Naive thymus-derived CD8-positive, alpha-beta T cell (primary cell): ENCODE data around the gene GRM4. TPM values are rescaled to one million over a fixed set of nuclear protein-coding genes. Genes with fewer than 3 reads are reported as not detected.
A peak's percentile ranks its signal among the peaks of the same experiment; 100 is the strongest.

Source experiments
- ATAC-seq, 2 donors: fragments of 150-1000 bp; cut with Tn5 transposase in 1 of 2; sonication (Bioruptor Pico), chemical (Tn5 transposase) in 1 of 2; 1 replicate in 1 of 2; 2 replicates in 1 of 2; pipeline ENCODE4 v1.10.0; 2021; ENCODE audit warnings: mild to moderate bottlenecking in 2 of 2, moderate library complexity in 2 of 2
- POLR2A ChIA-PET: fragments of 350-600 bp; sonication (Branson Sonifier 250); formaldehyde crosslinking; loops from one replicate; lab custom pipeline; 2021; ENCODE audit warnings: antibody characterized with exemption; lab: Charles Lee
- DNase-seq, 10 donors: peaks; one replicate each; pipeline versions ENCODE4 v3.0.0 to v3.0.0-alpha.2; 2020 to 2022
- H3K27ac Mint-ChIP-seq, 10 donors: one replicate each; pipeline ENCODE4 v1.8.0; 2020 to 2022; ENCODE audit warnings: mild to moderate bottlenecking in 10 of 10, mixed read lengths in 10 of 10, moderate library complexity in 4 of 10, inconsistent platforms in 1 of 10
- H3K27me3 Mint-ChIP-seq, 5 donors: one replicate each; pipeline ENCODE4 v1.8.0; 2021 to 2022; ENCODE audit warnings: mixed read lengths in 5 of 5
- H3K36me3 Mint-ChIP-seq, 3 donors: one replicate each; pipeline ENCODE4 v1.8.0; 2020 to 2022; ENCODE audit warnings: mixed read lengths in 3 of 3, mild to moderate bottlenecking in 2 of 3, inconsistent platforms in 1 of 3
- H3K4me1 Mint-ChIP-seq, 4 donors: one replicate each; pipeline ENCODE4 v1.8.0; 2021 to 2022; ENCODE audit warnings: mixed read lengths in 4 of 4
- H3K4me3 Mint-ChIP-seq, 10 donors: one replicate each; pipeline ENCODE4 v1.8.0; 2020 to 2022; ENCODE audit warnings: mild to moderate bottlenecking in 10 of 10, mixed read lengths in 10 of 10, moderate library complexity in 6 of 10, inconsistent platforms in 1 of 10
- H3K9me3 Mint-ChIP-seq, 9 donors: one replicate each; pipeline ENCODE4 v1.8.0; 2020 to 2022; ENCODE audit warnings: mixed read lengths in 9 of 9, mild to moderate bottlenecking in 3 of 9, inconsistent platforms in 1 of 9, moderate library complexity in 1 of 9
- polyA plus RNA-seq, 3 donors: library from polyadenylated mRNA; unstranded; fragments of 300-500 nt; fragmentation: Illumina TruSeq; gene quantifications; one replicate each; pipeline ENCODE4 v1.2.3, GENCODE V29; 2021
- total RNA-seq, 8 experiments: library from RNA in 2 of 8; stranded (reverse) in 2 of 8; gene quantifications; one replicate each; pipeline ENCODE4 v1.2.3 and lab custom pipeline; 2021 to 2026

GRM4 gene
- total and polyA plus RNA-seq, 5 experiments from 2014 or later, result not detected

DNA sequence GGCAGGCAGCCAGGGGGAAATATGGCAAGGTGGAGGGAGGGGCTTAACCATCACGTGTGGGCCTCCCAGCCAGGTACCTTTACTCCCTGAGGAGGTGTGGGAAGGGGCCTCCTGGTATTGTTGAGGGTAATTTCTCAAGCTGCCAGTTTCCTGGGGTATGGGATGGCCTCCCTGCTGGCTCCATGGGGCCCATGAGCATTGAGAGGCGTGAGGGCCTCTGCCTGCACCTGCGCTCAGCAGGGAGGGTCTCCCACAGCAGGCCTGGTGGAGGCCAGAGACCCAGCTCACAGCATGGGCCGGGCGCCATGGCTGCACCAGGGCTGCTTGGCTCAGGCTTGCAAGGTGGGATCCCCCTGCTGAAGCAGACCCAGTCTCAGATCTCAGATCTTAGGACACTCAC is 113.0 kb downstream of the GRM4 start:
- ATAC-seq (no peak), DNase-seq (no peak)
- no peak overlapping the region for H3K4me3 Mint-ChIP-seq
- no peaks in the 10 kb centered on the region for H3K9me3 Mint-ChIP-seq
- peaks cover 0 to 13% (median 2%) of the 10 kb centered on the region in 5 donors for H3K27me3 Mint-ChIP-seq
- H3K4me1 Mint-ChIP-seq, result peaks cover 0 to 7% (median 0%) of the 10 kb centered on the region in 4 donors
- H3K27ac Mint-ChIP-seq, result no peak overlapping the region
- POLR2A ChIA-PET, result no interaction called here
- no peaks in the 10 kb centered on the region for H3K36me3 Mint-ChIP-seq

DNA sequence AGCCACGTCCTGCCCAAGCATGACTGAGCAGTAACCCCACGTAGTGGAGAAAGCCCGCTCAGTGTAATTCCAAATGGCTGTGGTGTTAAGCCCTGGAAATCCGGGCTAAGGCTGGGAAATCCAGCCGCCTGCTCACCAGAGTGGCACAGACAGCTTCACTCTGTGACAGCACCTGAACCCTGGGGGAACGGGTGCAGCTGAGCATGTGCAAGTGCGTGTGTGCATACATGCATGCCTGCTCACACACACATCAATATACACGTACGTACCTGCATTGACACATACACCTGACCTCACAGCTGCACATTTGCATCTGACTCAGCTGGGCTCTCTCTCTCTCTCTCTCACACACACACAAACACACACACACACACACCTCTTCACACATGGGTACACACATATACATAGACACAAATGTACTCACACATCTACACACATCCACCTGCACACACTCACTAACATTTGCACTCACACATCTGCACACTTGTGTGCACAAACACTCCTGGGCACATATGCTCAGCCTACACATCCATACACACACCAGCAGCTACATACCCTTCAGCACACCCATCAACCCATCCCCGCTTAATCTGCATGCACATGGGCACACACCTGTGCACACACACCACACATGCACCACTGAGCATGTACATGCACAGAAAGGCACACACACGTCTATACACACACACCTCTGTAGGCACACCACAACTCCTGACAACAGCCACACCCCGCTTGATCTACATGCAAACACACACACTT is 114.1 kb downstream of the GRM4 start:
- ATAC-seq, result no peak
- Mint-ChIP-seq H3K4me1 (peaks cover 0 to 7% (median 0%) of the 10 kb centered on the region in 4 donors), H3K27ac (peak overlapping the region in 1 of 10 donors; percentile 75), H3K9me3 (no peaks in the 10 kb centered on the region), H3K27me3 (peaks cover 0 to 13% (median 2%) of the 10 kb centered on the region in 5 donors), H3K4me3 (no peak overlapping the region), H3K36me3 (no peaks in the 10 kb centered on the region)
- POLR2A ChIA-PET, result no interaction called here
- no peak for DNase-seq

DNA sequence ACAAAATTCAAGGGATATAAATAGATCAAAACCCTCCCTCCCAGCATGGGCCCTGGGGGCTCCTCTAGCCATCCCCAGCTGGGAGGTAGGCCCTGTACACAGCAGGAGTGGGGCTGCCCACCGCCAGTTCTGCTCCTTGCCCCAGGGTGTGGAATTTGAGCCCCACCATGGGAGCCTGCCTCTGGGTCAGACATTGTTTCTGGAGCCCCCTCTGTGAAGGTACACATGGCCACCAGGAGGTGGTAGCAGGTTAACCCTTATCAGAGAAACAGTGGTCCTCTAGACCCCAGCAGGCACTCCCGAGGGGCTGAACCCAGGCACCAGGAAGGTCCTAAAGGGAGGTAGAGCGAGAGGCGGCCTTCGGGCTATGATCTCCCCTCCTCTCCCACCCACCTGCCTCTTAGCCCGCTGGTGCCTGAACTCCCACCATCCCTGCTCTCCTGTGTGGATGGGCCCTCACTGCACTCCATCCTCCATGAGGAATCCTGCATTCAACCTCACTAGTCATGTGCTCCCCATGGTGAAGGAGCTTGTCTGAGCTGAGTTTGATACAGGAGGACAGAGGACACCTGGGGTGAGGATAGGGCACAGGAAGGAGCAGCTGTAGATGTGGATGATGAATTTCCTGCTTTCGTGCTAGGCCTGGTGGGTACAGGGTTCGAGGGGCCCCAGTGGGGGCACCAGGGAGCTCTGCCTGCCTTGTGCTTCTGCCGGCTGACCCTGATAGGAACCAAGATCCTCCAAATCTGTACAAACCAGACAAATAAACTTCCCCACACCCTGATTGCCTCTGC is 114.9 kb downstream of the GRM4 start:
- H3K36me3 Mint-ChIP-seq, result no peaks in the 10 kb centered on the region
- POLR2A ChIA-PET, result no interaction called here
- H3K9me3 Mint-ChIP-seq, result no peaks in the 10 kb centered on the region

DNA sequence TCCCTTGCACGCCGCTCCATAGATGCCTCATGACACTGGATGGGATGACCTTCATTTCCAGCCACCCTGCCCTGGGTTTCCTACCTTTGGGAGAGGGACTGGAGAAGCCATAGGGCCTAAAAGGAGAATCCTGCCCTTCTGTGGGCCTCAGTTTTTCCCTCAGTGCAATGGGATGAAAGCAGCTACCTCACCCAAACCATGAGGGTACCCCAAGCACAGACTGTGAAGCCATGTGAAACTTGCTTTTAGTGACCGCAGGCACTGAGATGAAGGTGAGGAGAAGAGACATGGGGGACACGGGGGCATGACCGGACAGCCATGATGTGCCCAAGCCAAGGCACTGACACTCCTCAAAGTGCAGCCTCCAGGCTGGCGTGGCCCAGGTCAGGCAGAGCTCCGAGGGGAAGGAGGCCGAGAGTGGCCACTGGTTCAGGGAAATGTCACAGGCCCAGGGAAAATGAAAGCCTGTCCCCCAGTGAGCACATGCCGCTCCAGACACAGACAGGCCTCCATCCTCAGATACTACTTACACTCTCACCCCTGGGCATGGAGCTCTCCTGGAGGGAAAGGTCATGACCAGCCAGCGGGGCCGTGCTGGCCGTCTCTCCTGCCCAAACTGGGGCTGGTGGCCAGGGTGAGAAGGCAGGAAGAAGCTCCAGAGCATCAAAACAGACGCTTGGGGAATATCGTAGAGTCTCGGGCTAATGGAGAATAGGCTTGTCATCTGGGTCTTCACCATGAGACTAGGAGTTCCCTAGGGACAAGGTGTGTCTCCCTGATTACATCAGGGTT is 116.2 kb downstream of the GRM4 start:
- Mint-ChIP-seq H3K27me3 (peaks cover 0 to 8% (median 0%) of the 10 kb centered on the region in 5 donors), H3K27ac (no peak overlapping the region), H3K4me1 (peaks cover 0 to 3% (median 0%) of the 10 kb centered on the region in 4 donors), H3K36me3 (no peaks in the 10 kb centered on the region), H3K9me3 (no peaks in the 10 kb centered on the region), H3K4me3 (no peak overlapping the region)
- DNase-seq, result no peak
- POLR2A ChIA-PET, result no interaction called here
- no peak for ATAC-seq

More for the DNA sequence above, 114.9 kb downstream of the GRM4 start:
- Mint-ChIP-seq H3K27me3 (peaks cover 0 to 13% (median 2%) of the 10 kb centered on the region in 5 donors), H3K27ac (peak overlapping the region in 1 of 10 donors; percentile 29), H3K4me3 (no peak overlapping the region), H3K4me1 (peaks cover 0 to 7% (median 0%) of the 10 kb centered on the region in 4 donors)
- DNase-seq, result no peak
- ATAC-seq, result no peak

DNA sequence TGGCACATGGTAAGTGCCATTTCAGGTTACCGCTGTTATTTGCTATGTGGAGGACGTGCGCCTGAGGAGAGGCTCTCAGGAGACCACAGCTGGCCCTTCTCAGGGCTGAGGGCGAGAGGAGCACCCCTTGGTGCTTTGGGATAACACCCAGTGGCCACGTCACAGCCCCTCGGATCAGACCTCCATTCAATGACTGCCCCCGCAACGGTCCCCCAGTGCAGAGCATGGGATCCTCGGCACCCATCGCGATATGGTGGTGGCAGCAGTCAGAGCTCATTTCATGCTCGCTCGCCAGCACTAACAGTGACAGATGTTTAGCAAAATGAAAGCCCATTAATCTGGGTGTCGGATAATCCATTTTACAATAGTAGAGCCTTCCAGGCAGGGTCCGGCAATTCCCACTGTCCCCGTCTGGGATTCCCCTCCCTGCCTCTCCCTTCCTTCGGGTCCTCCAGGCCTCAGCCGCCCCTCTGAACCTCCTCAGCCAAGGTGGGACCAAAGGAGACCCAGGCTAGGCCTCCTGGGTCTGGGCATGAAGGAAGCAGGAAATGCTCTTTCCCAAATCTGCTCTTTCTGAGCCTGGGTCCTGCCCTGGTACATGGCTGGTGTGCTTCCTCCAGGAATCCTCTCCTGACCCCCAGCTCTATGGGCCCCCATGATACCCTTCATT is 117.1 kb downstream of the GRM4 start:
- no peak for DNase-seq
- POLR2A ChIA-PET, result no interaction called here
- ATAC-seq, result no peak
- H3K4me3 Mint-ChIP-seq, result no peak overlapping the region
- H3K9me3 Mint-ChIP-seq, result peaks cover 0 to 4% (median 0%) of the 10 kb centered on the region in 9 donors
- H3K27me3 Mint-ChIP-seq, result peaks cover 0 to 8% (median 0%) of the 10 kb centered on the region in 5 donors
- peak overlapping the region in 1 of 10 donors; percentile 52 for H3K27ac Mint-ChIP-seq
- no peaks in the 10 kb centered on the region for H3K36me3 Mint-ChIP-seq
- H3K4me1 Mint-ChIP-seq, result peaks cover 0 to 3% (median 0%) of the 10 kb centered on the region in 4 donors

DNA sequence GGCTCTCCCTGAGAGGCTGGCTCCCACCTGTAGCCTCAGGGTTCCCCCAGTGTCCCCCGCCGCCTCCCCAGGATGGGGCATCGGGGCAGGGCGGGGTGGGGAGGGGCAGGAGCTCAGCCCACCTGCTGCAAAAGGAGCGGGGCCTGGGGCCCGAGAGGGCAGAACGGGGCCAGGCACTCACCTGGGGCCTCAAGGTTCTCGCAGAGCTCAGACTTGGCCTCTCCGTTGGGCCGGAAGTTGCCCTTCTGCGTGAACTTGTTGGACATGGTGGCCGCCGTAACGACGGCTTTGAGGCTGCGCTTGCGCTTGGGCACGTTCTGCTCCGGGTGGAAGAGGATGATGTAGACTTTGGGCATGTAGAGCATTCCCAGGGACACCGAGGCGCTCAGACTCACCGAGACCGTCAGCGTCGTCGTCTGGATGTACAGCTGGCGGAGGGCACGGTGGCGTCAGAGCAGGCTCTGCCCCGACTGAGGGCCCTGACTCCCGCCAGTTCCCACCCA is 117.9 kb downstream of the GRM4 start:
- POLR2A ChIA-PET, result interaction anchor here (0.6 to 0.8 kb wide), 2 partner anchors 182 to 256 kb away, joined by 3 to 5 read pairs; no protein-coding TSS in a partner anchor
- H3K4me1 Mint-ChIP-seq, result peaks cover 0 to 3% (median 0%) of the 10 kb centered on the region in 4 donors
- peaks cover 0 to 5% (median 0%) of the 10 kb centered on the region in 5 donors for H3K27me3 Mint-ChIP-seq
- DNase-seq (no peak), ATAC-seq (no peak)
- no peak overlapping the region for H3K4me3 Mint-ChIP-seq
- peaks cover 0 to 4% (median 0%) of the 10 kb centered on the region in 9 donors for H3K9me3 Mint-ChIP-seq
- no peaks in the 10 kb centered on the region for H3K36me3 Mint-ChIP-seq
- H3K27ac Mint-ChIP-seq, result no peak overlapping the region

DNA sequence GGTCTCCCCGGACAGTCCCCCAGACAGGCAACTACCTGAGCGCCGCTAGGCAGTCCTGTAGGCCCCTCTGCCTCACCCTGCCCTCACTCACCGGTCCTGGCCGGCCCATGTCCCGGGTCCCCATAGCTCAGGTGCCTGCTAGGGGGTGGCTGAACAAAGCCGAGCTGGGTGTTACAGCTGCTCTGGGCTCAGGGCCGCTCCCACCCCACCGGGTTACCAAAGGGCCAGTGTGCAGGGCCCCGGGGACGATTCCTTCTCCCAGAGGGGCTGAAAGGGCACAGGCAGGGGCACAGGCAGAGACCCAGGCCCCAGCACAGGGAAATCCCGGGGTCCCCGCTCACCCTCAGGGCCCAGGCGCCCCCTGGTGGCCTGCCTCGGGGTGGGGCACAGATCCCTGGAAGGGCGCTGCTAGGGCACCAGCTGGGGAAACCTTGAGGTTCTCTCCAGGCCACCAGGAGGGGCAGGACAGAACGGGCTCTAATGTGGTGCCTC is 118.4 kb downstream of the GRM4 start:
- DNase-seq, result peak; percentile 39 to 80 (median 67)
- peaks cover 0 to 4% (median 0%) of the 10 kb centered on the region in 9 donors for H3K9me3 Mint-ChIP-seq
- H3K36me3 Mint-ChIP-seq, result no peaks in the 10 kb centered on the region
- H3K4me1 Mint-ChIP-seq, result peaks cover 0 to 3% (median 0%) of the 10 kb centered on the region in 4 donors
- no peak overlapping the region for H3K4me3 Mint-ChIP-seq
- H3K27me3 Mint-ChIP-seq, result peaks cover 0 to 5% (median 0%) of the 10 kb centered on the region in 5 donors
- no peak overlapping the region for H3K27ac Mint-ChIP-seq
- POLR2A ChIA-PET, result interaction anchor here (0.6 to 0.8 kb wide), 2 partner anchors 183 to 256 kb away, joined by 3 to 5 read pairs; no protein-coding TSS in a partner anchor
- ATAC-seq, result peak; percentile 77 to 83

DNA sequence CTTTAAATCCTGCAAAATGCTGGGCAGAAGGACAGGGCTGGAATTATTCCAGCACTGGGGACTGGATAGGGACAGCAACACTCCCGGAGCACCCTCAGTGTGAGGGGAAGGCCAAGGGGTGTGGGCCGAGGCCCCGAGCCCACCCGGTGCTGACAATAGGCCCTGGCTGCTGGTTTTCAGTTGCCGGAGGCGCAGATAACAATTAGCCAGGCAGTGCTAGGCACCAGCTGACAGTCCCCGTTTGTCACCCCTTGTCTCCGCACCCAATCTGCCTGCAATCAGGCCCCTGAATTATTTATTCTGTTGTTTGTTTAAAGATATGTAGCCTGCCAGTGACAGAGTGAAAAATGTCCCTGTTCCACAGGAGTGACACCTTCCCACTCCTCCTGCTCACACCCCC is 120.0 kb downstream of the GRM4 start:
- DNase-seq (no peak), ATAC-seq (no peak)
- POLR2A ChIA-PET, result no interaction called here

DNA sequence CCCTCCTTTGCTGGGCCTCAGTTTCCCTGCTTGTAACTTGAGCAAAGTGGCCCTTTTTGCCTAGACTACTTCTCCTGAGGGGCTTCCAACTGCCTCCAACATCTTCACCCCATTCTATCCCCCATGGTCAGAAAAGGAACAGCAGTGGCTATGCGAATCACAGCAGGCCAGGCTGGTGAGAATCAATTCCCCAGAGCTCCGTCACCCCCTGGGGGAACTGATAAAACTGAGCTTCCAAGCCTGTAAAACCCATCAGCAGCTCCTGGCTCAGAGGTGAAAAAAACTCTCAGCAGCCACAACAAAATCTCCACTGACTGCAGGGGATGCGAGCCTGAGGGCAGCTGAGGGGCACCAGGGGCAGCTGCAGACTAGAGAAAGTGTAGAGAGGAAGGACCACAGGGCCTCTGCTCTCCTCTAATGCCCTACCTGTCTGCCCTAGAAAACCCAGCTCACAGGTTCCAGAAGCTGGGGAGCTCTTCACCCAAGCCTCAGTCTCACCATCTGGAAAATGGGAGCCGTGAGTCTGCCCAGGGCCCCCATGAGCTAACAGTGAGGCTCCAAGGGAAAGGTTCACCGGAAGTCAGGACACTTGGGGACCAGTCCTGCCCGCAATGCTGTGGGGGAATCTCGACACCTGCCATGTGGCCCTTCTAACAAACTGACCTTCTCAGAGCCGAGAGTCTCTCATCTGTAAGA is 120.6 kb downstream of the GRM4 start:
- no peak for ATAC-seq
- POLR2A ChIA-PET, result no interaction called here
- Mint-ChIP-seq H3K4me3 (no peak overlapping the region), H3K9me3 (peaks cover 0 to 4% (median 0%) of the 10 kb centered on the region in 9 donors), H3K27me3 (peaks cover 0 to 3% (median 0%) of the 10 kb centered on the region in 5 donors), H3K4me1 (no peaks in the 10 kb centered on the region), H3K27ac (peak overlapping the region in 1 of 10 donors; percentile 17), H3K36me3 (no peaks in the 10 kb centered on the region)
- DNase-seq, result no peak

More for the DNA sequence above, 120.0 kb downstream of the GRM4 start:
- Mint-ChIP-seq H3K4me3 (no peak overlapping the region), H3K27me3 (peaks cover 0 to 3% (median 0%) of the 10 kb centered on the region in 5 donors), H3K27ac (no peak overlapping the region), H3K4me1 (no peaks in the 10 kb centered on the region), H3K36me3 (no peaks in the 10 kb centered on the region), H3K9me3 (peaks cover 0 to 4% (median 0%) of the 10 kb centered on the region in 9 donors)

DNA sequence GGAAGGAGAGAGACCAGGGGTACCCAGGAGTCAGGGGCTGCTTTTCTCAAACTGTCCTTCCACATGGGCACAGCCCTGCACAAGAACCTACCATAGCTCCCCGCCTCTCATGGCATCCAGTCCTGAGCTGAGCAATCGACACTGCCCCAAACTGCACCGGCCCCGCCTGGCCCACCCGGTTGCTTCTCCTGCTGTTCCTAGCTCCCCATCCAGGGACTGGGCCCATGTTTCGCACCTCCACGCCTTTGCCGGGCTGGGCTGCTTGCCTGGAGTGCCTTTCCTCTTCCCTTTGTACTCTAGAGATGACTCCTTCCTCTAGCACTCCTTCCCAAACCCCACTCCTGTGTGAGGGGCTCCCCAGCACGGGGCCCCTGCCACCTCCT is 123.0 kb downstream of the GRM4 start:
- Mint-ChIP-seq H3K9me3 (peaks cover 0 to 4% (median 0%) of the 10 kb centered on the region in 9 donors), H3K4me3 (no peak overlapping the region), H3K4me1 (no peaks in the 10 kb centered on the region), H3K36me3 (no peaks in the 10 kb centered on the region), H3K27ac (no peak overlapping the region), H3K27me3 (peaks cover 0 to 3% (median 0%) of the 10 kb centered on the region in 5 donors)
- ATAC-seq (no peak), DNase-seq (peak in 1 of 10 donors; percentile 43)
- POLR2A ChIA-PET, result no interaction called here

DNA sequence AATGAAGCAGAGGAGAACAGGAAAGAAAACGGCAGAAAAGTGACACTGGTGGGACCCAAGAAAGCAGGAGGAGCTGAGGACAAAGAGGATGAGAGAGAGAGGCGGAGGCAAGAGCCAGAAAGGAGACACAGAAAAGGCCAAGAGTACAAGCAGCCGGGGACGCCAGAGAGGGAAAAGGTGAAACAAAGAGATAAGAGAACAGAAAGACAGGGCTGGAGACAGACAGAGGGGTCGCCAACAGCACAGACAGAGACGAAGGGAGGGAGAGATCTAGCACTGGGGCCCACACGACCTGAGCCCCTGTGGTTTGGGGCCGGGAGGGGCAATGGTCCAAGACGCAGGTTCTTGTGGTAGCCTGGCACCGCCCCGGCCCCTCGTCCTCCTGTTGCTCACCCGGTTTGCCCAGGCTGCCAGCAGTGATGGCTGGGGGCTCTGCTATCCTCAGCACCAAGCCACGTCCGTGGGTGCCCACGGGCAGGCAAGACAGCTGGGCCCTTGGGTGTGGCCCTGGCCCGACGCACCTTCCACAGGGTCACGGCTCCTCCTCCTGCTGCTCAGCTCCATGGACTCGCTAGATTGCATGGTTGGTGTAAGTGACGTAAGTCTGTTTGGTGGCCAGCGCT is 123.5 kb downstream of the GRM4 start:
- peaks cover 0 to 3% (median 0%) of the 10 kb centered on the region in 5 donors for H3K27me3 Mint-ChIP-seq
- no peak for ATAC-seq
- no peak overlapping the region for H3K27ac Mint-ChIP-seq
- H3K4me1 Mint-ChIP-seq, result no peaks in the 10 kb centered on the region
- no peaks in the 10 kb centered on the region for H3K36me3 Mint-ChIP-seq
- no peak overlapping the region for H3K4me3 Mint-ChIP-seq
- H3K9me3 Mint-ChIP-seq, result peaks cover 0 to 4% (median 0%) of the 10 kb centered on the region in 9 donors
- POLR2A ChIA-PET, result no interaction called here
- peak in 1 of 10 donors; percentile 53 for DNase-seq
